ENCODE data around the gene SESN3.

Gene SESN3

DNA sequence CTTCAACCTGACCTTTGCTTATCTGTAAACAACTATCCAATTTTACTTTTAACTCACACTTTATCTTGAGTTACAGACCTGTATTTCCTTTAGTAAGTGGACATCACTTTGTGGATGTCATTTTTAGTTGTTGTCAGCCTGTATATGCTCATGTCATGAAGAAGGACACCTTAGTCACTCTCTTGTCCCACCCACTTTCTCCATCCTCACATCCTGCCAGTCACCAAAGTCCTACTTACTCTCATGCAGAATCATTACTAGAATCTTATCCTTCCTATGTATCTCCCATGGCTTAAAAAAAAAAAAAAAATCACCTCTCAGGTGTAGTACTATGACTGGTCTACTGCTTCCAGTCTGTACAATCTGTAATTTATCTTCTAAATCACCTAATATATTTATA, 43.3 kb downstream of the SESN3 start:
- H3K4me3 ChIP-seq (ENCODE audit: low read depth, low read length) = no peak overlapping the region
- DNase-seq (ENCODE audit: low read depth) = no peak
- TF ChIP-seq, protein P1, sequence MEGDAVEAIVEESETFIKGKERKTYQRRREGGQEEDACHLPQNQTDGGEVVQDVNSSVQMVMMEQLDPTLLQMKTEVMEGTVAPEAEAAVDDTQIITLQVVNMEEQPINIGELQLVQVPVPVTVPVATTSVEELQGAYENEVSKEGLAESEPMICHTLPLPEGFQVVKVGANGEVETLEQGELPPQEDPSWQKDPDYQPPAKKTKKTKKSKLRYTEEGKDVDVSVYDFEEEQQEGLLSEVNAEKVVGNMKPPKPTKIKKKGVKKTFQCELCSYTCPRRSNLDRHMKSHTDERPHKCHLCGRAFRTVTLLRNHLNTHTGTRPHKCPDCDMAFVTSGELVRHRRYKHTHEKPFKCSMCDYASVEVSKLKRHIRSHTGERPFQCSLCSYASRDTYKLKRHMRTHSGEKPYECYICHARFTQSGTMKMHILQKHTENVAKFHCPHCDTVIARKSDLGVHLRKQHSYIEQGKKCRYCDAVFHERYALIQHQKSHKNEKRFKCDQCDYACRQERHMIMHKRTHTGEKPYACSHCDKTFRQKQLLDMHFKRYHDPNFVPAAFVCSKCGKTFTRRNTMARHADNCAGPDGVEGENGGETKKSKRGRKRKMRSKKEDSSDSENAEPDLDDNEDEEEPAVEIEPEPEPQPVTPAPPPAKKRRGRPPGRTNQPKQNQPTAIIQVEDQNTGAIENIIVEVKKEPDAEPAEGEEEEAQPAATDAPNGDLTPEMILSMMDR (IDR thresholded peaks at IDR 0.05; ENCODE audit: control insufficient read depth, extremely low read depth, insufficient read depth) = no peak

DNA sequence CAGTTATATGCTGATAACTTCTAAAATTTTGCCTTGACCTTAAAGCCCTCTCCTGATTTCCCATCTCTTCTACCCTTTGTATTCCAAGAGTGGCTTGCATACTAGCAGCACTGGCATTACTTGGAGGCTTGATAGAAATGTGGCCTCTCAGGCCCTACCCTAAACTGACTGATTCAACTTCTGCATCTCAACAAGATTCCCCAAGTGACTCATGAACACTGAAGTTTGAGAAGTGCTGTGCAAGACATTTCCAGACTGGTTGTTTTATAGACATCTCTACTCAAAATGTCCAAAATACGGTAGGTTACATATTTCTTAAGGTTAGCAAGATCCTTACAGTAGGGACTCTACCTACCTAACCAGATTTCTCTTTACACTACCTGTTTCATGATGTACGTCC, 48.6 kb downstream of the SESN3 start:
- DNase-seq (ENCODE audit: low read depth) = no peak
- TF ChIP-seq, protein P1 (IDR thresholded peaks at IDR 0.05; ENCODE audit: control insufficient read depth, extremely low read depth, insufficient read depth) = no peak
- H3K4me3 ChIP-seq (ENCODE audit: low read depth, low read length) = no peak overlapping the region

DNA sequence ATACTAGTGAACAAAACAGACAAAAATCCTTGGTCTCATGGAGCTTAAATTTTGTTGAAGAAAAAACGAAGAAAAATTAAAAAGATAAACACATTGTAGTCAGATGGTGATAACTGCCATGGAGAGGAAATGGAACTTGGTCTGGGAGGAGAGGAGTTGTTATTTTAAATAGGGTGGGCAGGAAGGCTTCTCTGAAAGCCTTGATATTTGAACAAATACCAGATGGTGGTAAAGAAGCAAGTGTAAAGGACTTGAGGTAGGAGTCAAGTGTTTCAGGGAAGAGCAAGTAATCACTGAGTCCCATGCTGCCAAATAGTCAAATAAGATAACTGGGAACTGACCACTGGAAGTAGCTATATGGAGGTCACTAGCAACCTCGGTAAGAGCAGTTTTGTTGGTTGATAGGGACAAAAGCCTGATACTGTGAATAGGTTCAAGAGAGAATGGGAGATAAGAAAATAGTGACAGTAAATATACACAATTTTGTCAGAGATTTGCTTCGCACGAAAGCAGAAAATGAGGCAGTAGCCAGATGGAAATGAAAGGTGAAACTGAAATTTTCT, 55.1 kb downstream of the SESN3 start:
- no peak overlapping the region for H3K4me3 ChIP-seq (ENCODE audit: low read depth, low read length)
- TF ChIP-seq, protein P1 (IDR thresholded peaks at IDR 0.05; ENCODE audit: control insufficient read depth, extremely low read depth, insufficient read depth) = no peak
- no peak for DNase-seq (ENCODE audit: low read depth)

DNA sequence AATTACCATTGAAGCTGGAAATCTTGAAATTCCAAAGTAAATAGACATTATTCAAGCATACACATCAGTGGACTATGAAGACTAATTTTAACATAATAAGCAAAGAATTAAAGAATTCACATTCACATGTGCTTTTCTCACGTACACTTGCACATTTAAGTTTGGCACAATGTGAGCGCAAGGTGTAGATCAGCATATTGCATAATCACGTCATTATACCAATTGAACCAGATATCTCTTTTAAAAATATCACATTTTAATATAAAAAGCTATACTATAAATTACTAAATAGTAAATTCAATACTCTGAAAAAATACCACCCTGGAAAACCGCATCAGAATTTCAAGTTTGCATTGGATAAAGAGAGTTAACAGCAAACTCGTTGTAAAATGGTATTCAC, 60.7 kb downstream of the SESN3 start:
- TF ChIP-seq, protein P1 (IDR thresholded peaks at IDR 0.05; ENCODE audit: control insufficient read depth, extremely low read depth, insufficient read depth) = no peak
- no peak overlapping the region for H3K4me3 ChIP-seq (ENCODE audit: low read depth, low read length)
- DNase-seq (ENCODE audit: low read depth) = no peak

DNA sequence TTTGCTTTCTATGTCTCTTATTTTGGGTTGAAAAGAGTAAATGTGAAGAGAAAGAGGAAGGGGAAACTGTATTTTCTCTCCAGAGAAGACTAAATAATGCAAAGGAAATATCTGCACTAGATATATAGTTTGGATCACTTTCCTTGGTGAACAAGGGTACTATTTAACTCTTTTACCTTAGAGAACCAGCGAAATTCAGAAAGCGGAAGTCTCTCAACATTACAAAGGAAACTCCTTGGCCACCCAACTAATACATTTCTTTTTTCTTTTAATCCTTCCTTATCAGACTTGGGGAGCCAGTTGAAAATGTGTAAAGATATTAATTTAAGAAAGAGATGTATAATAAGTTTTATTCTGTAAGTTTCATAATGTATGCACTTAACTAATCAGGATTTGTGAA, 64.2 kb downstream of the SESN3 start:
- TF ChIP-seq, protein P1 (IDR thresholded peaks at IDR 0.05; ENCODE audit: control insufficient read depth, extremely low read depth, insufficient read depth) = no peak
- no peak overlapping the region for H3K4me3 ChIP-seq (ENCODE audit: low read depth, low read length)
- DNase-seq (ENCODE audit: low read depth) = no peak

DNA sequence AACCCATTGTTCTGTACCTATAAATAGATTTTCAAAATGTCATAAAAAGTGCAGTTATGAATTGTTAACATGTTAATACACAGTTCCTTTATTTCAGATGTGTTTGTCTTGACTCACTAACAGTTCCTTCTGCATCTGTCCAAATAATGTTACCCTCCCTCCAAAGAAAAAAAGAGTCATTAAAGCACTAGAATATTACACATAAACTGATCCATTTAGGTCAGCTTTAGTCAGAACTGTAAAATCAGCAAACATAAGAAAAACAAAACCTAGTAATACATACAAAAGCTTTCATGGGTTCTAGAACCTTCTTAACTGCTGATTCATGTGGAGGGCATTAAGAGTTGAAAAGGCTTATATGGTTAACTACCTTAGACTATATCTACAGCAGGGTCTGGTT, 65.4 kb downstream of the SESN3 start:
- no peak for DNase-seq (ENCODE audit: low read depth)
- TF ChIP-seq, protein P1 (IDR thresholded peaks at IDR 0.05; ENCODE audit: control insufficient read depth, extremely low read depth, insufficient read depth) = no peak
- H3K4me3 ChIP-seq (ENCODE audit: low read depth, low read length) = no peak overlapping the region

DNA sequence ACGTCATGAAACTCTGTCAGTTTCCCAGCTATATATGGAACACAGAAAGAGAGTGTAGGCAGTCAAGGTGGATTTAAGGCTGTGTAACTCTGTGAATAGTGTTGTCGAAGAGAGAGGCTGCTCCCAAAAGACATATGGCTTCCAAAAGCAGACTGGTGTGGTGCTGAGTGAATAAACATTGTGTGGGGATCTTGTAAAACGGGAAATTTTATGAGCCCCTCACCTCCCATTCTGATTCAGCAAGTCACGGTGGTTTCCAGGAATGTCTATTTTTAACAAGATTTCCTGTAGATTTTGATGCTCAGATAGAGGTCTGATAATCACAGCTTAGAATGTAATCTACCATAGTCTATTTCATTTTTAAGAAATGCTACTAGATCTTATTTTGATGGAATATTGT, 67.9 kb downstream of the SESN3 start:
- no peak overlapping the region for H3K4me3 ChIP-seq (ENCODE audit: low read depth, low read length)
- TF ChIP-seq, protein P1 (IDR thresholded peaks at IDR 0.05; ENCODE audit: control insufficient read depth, extremely low read depth, insufficient read depth) = no peak
- no peak for DNase-seq (ENCODE audit: low read depth)

All from LNCaP clone FGC (cell line).